Hepatocyte (in vitro differentiated cells): ENCODE results near the gene PLD1.

Experiments
- EZH2phosphoT487 ChIP-seq: fragments of 200-600 bp; sonication (generic); IDR thresholded peaks from one replicate; pipeline ENCODE4 v1.6.1; 2018; ENCODE audit warnings: antibody characterized with exemption, mild to moderate bottlenecking, low read depth, moderate library complexity; ENCODE audit not compliant: unreplicated experiment, severe bottlenecking
- TF ChIP-seq, protein P1 (sequence below): fragments of 200-600 bp; sonication (generic); IDR thresholded peaks from 2 replicates; pipeline ENCODE4 v1.5.1; 2016; ENCODE audit warnings: antibody characterized with exemption, mild to moderate bottlenecking; ENCODE audit not compliant: poor library complexity

GRCh38 chr3:171745577-171746319 is 64.5 kb downstream of the PLD1 start:
- TF ChIP-seq, protein P1, sequence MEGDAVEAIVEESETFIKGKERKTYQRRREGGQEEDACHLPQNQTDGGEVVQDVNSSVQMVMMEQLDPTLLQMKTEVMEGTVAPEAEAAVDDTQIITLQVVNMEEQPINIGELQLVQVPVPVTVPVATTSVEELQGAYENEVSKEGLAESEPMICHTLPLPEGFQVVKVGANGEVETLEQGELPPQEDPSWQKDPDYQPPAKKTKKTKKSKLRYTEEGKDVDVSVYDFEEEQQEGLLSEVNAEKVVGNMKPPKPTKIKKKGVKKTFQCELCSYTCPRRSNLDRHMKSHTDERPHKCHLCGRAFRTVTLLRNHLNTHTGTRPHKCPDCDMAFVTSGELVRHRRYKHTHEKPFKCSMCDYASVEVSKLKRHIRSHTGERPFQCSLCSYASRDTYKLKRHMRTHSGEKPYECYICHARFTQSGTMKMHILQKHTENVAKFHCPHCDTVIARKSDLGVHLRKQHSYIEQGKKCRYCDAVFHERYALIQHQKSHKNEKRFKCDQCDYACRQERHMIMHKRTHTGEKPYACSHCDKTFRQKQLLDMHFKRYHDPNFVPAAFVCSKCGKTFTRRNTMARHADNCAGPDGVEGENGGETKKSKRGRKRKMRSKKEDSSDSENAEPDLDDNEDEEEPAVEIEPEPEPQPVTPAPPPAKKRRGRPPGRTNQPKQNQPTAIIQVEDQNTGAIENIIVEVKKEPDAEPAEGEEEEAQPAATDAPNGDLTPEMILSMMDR, result no peak
- TF ChIP-seq EZH2phosphoT487, result no peak
